Measurements from ENCODE around the gene TYSND1.
"Not testable (repeated sequence)": the region's sequence is repeated elsewhere in the genome, so short reads cannot be mapped to it uniquely, and the experiment has no call there.

The TYSND1 gene

DNA sequence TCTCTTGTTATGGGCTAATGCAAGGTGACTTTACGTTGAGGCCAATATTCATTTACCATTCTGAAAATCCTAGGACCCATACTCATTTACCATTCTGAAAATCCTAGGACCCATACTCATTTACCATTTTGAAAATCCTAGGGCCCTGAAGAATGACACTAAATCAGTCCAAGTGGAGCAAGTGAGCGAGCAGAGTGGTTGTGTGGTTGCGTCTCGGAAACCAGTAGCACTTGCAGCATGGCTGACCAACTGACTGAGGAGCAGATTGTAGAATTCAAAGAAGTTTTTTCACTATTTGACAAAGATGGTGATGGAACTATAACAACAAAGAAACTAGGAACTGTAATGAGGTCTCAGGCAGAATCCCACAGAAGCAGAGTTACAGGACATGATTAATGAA is 16.9 kb upstream of the TYSND1 start:
- DNase-seq (ENCODE audit: low read depth), result no peak

DNA sequence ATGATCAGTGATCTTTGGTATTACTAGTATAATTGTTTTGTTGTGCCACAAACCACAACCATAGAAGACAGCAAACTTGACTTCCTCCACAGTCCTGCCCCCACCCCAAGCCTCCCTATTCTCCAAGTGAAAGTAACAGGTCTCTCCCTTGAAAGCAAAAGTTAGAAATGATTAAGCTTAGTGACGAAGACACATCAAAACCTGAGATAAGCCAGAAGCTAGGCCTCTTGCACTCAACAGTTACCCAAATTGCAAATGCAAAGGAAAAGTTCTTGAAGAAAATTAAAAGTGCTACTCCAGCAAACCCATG is 16.3 kb upstream of the TYSND1 start:
- no peak for DNase-seq (ENCODE audit: low read depth)

DNA sequence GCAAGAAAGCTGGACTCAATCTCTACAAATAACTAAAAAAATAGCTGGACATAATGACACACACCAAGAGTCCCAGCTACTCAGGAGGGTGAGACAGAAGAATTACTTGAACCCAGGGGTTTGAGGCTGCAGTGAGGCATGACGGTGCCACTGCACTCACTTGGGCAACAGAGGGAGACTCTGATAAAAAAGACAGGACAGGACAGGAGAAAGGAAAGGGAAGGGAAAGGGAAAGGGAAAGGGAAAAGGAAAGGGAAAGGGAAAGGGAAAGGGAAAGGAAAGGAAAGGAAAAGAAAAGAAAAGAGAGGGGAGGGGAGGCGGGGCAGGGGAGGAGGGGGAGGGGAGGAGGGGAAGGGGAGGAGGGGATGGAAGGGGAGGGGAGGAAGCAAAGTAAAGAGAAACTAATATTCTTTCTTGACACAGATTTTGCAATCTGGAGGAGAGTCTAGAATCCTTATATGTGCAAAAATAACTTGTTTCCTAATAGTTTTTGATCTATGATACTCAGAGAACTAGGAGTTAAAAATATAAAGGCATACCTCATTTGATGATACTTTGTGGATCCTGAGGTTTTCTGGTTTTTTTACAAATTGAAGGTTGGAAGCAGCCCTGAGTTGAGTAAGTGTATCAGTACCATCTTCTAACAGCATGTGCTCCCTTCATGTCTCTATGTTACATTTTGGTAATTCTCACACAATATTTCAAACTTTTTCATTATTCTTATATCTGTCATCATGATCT is 15.8 kb upstream of the TYSND1 start:
- no peak for DNase-seq (ENCODE audit: low read depth)

DNA sequence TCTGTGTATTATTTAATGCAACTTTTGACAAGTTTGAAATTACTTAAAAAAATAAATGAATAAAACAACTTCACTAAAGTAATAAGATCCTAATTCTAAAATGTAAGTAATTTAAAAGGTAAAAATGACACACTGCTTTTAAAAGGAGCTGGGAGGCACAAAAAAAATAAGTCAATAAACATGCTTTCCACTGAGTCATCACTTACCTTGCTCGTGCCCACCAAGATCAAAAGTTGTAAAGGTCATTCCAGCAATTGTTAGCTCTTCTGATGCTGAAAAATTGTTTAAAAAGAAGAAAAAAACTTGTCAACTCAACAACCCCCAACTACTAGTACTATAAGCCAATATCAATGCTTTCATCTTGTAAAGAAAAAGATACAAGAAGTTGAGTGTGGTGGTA is 14.3 kb upstream of the TYSND1 start:
- no peak for DNase-seq (ENCODE audit: low read depth)

DNA sequence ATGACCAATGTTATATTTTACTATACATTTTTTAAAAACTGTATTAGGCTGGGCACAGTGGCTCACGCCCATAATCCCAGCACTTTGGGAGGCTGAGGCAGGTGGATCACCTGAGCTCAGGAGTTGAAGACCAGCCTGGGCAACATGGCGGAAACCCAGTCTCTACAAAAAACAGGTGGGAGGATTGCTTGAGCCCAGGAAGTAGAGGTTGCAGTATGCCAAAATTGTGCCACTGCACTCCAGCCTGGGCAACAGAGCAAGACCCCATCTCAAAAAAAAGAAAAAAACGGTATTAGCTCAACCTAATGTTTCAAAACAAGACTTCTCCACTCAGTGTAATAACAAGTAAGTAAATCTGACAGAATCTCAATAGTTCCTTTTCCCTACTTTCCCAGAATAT is 12.9 kb upstream of the TYSND1 start:
- DNase-seq (ENCODE audit: low read depth), result not testable (repeated sequence)

DNA sequence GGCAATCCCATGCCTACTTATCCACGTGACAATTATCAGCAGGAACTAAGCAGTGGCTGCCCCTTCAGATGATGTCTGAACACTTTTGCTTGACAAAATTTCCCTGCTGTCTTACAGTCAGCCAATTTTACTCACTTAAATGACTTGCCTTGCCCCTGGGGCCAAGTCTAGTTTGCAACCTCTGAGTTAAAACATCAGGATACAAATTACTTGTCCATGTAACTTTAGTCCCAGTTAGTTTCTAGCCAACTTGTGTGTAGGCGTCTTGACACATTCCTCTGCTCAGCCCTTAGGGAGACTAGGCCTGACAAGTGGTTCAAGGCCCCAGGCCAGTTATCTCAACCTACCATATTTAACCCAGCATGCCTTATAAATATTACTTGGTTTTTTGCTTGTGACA is 11.6 kb upstream of the TYSND1 start:
- no peak for DNase-seq (ENCODE audit: low read depth)

DNA sequence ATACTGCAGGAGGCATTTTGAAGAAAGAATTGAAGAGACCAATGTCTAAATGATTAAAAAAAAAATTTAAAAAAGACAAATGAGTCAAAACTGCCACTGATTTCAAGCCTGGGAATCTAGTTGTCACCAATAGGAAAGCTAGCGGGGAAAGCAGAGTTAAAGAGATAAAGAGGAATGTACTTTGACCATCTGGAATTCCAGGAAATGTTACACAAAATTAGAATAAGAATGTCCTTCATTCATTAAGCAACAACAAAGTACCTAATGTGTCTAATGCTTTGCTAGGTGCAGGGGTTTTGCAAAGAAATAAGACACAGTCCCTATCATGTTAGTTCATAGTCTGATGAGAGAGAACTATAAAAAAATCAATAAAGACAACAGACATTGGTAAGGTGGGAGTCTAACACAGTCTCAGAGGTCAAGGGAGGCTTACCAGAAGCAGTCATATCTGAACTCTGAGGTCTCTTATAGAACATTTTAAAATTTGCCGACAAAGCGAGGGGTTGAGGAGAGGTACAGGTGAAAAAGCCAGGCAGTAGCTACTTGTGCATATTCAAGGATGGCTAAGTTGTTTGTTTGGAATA is 8.8 kb upstream of the TYSND1 start:
- DNase-seq (ENCODE audit: low read depth), result no peak

DNA sequence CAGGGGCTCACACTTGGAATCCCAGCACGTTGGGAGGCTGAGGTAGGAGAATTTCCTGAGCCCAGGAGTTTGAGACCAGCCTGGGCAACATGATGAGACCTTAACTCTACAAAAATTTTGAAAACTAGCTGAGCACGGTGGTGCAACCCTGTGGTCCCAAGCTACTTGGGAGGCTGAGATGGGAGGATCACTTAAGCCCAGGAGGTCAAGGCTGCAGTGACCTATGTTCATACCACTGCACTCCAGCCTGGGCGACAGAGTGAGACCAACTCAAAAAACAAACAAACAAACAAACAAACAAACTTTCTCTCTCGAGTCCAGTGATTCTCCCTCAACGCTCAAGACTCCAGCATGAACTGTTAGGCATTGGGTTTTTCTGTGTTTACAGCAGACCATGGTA is 2.0 kb upstream of the TYSND1 start:
- no peak for DNase-seq (ENCODE audit: low read depth)

DNA sequence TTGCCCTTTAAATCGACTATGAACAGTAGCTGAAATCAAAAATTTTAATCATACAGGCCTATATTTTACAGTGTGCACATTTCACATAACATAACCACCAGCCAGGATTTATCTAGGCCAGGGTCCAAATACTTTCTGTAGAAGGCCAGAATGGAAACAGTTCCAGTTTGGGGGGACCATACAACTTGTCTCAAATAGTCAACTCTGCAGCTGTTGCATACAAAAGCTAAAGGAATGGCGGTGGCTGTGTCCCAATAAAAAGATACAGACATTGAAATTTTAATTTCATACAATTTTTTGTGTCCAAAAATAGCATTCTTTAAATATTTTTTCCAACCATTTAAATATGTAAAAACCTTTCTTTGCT is 742 bp upstream of the TYSND1 start:
- no peak for DNase-seq (ENCODE audit: low read depth)

DNA sequence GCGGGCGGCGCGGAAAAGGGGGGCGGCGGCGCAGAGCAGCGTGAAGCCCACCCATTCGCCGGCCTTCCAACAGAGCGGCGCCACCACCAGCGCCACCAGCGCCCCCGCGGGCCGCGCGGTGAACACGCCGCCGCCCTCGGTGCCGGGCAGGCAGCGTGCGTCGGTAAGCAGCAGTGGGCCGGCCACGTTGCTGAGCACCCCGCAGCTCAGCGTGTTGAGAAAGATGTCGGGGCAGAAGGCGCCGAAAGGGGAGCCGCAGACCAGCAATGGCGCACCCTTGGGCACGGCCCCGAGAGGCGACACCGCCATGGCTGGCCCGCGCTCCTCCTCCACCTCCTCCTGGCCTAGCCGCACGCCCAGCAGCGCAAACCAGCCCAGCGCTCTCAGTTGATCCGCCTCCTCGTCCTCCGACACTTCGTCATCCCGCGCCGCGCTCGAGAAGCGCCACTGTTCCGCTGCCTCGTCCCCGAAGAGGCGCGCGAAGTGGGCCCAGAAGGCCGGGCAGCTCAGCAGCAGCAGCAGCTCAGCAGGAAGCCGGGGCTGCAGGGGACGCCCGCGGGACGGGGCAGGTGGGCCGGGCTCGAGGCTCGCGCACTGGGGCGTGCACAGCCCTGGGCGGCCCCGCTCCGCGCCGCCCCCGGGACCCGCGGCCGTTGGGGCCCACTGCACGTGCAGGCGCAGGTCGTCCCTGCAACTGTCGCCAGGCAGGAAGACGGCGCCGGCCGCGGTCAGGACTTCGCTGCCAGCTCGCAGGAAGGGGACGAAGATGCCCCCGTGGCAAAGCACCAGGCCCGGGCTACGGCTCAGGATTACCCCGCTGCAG is 623 bp downstream of the TYSND1 start:
- DNase-seq (ENCODE audit: low read depth), result no peak

DNA sequence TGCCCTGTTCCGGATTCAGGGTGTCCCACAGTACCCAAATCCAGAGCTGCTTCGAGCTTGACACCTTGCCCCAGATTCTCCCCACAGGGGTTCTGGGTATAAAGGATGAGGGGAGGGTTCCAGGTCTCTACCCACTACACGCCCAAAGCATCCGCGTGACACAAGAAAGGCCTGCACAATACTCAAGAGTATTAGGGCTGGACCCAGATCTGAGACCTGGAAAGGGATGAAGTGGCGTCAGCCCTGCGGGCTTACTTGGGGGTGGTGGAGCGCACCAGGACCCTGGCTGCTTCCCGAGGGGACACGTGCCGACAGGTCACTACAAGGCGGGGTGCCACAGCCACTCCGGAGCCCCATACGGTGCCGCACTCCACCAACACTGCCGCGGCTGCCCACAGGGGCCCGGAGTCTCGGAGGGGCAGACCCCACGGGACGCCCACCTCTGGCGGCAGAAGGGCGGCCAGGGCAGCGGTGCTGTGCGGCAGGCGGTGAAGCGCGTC is 1.3 kb downstream of the TYSND1 start:
- no peak for DNase-seq (ENCODE audit: low read depth)

DNA sequence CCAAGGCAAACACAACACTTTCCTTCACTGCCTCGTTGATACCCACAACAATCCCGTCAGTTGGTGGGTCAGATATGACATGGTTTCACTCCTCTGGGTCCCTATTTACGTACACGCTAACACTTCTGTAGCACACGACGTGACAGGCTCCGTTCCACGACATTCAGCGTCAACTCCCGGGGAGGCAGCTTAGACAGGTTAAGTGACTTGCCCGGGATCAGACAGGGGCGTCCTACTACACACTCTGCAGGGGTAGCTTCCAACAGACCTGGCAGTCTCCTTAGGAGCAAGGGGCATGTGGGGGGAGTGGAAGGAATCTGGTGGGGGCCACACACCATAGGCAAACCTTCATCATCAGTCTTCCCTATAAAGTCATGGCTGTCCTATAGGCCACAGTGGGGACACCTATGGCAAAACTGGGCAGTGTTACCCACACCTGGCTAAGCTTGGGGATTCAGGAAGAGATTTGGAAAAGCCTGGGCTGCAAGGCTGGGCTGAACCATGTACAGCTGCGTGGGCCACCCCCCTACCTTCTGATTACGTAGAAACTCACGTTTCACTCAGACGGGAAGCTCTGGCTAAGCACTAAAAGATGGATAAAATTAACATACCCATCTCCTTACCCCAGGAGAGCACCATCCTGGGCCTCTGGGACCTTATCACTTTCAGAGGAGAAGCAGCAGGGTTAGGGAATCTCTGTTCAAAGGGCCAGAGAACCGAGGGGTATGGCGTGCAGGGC is 2.0 kb downstream of the TYSND1 start:
- DNase-seq (ENCODE audit: low read depth), result no peak

DNA sequence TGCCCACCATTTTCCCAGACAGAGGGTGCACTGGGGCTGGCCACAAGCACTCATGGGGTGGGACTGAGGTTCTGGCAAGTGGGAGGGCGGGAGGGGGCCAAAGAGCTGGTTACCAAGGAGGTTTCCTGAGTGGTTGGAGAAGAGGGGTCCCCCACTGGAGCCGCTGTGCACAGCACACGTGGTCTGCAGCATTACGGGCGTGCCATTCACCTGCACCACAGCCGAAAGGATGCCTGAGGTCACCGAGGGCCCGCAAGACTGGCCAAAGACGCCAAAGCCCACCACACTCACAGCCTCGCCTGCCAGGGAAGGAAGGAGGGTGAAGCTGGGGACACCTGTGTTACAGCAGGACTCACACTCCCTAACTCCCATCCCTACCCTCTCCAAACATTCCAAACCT is 3.9 kb downstream of the TYSND1 start:
- no peak for DNase-seq (ENCODE audit: low read depth)

DNA sequence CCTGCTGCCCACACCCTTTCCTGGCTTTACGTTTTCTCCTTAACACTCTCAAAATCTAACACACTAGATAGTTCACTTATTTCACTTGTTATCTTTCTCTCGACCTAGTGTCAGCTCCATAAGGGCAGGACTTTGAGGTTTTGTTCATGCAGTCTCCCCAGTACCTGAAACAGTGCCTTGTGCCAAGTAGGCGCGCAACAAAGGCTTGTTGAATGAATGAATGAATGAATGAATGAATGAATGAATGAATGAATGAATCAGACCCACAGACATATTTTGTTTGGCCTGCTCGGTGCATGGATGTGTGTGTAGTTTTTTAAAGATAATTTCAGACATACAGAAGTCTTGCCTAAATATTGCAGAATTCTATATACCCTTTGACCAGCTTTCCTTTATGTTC is 6.2 kb downstream of the TYSND1 start:
- DNase-seq (ENCODE audit: low read depth), result no peak

DNA sequence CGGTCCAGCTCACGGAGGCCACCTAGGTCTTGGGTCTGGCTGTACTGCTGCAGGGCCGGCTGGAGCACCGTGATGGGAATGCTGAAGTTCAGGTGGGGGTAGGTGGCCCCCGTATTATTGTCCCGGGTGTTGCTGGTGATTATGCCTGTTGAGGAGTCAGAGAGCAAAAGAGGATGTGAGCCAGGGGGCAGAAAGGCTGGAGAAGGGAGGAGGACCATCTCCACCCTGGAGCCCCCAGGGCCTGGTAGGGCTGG is 6.6 kb downstream of the TYSND1 start:
- no peak for DNase-seq (ENCODE audit: low read depth)

DNA sequence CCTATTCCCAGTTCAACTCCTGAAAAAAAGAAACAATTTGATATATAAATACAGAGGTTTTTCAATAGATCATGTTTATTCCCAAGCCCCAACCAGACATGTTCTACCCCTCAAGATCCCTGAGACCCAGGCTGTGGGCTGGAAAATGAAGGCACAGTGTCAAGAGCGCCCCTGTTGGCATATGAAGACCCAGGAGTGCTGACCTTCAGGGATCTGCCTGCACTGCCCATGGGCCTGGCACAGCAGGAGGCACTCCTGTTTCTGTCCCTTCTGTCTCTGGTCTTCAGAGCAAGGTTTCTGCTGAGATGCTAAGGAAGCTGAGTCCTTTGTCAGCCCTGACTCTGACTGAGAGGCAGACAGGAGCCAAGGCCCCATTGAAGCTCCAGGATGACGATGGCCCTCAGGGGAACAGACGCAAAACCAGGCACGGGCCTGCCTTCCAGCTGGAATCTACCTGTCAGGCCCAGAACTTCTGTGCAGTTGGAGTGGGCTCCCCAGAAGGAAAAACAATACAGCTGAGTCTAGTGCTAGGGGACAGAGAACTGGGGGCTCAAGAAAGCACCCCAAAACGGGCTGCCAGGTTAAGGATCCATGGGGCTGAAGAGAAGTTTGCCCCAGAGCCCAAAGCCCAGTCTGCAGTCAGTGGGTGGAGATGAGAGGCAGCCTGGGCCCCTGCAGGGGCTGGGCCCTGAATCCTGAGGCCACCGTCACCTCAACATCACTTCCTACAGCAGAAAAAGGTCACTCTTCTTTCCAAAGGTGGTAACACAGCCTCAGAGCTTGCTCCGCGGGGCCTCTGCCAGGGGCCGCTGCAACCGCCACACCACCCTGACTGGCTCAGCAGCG is 7.1 kb downstream of the TYSND1 start:
- DNase-seq (ENCODE audit: low read depth), result no peak

DNA sequence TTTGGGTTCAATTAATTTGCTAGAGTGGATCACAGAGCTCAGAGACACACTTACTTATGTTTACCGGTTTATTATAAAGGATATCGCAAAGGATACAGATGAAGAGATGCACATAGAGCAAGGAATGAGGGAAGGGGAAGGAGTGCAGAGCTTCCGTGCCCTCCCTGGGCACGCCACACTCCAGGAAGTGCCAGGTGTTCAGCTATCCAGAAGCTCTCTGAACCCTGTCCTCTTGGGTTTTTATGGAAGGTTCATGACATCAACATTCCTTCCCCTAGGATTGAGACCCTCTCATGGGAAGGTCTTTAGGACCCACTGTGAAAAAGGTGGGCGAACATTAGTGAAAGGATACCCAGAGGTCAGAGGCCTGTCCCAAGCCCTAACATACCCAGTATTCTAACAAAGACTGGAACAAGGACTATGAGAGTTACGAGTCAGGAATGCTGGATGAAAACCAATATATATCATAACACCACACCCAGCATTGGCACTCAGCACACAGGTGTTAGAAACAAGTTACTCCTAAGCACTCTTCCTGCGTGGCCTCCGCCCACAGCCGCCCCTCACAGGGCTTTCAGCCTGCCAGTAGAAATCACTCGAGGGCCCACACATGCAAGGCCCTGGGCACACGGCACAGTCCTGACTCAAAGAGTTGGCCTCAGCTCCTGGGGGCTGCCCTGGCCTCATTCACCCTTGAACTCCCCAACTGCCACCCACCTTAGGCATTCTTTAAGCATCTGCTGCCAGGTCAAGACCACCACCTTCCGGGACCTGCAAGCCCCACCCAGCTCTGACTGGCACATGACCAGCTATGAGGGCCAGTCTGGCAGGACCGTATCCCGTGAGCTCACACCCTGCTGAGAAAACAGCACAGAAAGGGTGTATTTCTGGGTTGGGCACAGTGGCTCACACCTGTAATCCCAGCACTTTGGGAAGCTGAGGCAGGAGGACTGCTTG is 8.3 kb downstream of the TYSND1 start:
- no peak for DNase-seq (ENCODE audit: low read depth)

DNA sequence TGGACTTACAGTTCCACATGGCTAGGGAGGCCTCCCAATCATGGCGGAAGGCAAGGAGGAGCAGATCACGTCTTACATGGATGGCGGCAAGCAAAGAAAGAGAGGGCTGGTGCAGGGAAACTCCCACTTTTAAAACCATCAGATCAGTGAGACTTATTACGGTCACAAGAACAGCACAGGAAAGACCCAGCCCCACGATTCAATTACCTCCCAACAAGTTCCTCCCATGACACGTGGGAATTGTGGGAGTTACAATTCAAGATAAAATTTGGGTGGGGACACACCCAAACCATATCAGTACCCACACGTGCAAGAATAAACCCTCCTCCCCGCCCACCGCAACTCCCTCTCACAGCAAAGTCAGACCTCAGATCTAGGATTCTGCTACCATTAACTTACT is 9.4 kb downstream of the TYSND1 start:
- DNase-seq (ENCODE audit: low read depth), result no peak

DNA sequence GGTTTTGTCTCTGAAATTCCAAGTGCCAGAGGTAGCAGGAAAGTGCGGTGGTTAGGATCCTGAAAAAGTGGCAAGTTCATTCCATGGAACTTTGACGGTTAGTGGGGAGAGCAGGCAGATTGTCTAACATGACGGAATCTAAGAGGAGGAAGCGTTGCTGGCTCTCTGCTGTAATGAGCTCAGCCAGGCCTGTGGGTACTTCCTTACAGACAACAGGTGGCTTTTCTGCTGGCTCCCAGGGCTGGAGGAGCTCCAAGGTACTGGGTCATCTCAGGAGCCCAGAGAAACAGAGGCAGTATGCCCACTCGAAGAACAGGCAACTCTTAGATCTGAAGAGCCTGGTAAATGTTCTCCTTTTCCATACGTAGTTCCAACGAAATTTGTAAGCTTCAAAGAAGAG is 10.8 kb downstream of the TYSND1 start:
- no peak for DNase-seq (ENCODE audit: low read depth)

DNA sequence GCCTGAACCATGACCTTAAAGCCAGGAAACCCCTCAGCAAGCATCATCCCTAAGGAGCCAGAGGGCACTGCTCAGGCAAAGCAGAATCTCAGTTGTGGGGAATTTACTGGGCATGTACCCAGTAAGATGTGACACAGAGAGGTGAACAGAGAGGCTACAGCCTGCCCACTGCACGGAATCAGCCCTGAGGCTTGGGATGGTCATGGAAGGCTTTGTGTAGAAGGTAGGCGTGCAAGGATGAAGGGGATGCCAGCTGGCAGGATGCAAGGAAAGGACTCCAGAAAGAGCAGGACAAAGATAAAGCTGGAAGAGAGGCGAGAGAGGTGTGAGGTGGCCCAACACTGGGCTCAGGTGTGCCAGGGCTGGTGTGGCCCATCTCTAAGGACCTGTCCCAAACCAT is 11.5 kb downstream of the TYSND1 start:
- DNase-seq (ENCODE audit: low read depth), result no peak

Data from GM04504 (cell line).